ENCODE results near the gene RNF208.

The RNF208 gene

GRCh38 chr9:137172901-137173795 lies 48.9 kb downstream of the RNF208 start:
- DNase-seq: no peak

- no peak for DNase-seq
These were observed 50.7 kb downstream of the RNF208 start for GRCh38 chr9:137171149-137171900.

- DNase-seq: no peak
These were observed 51.4 kb downstream of the RNF208 start for GRCh38 chr9:137170486-137171148.

All from CD4-positive, alpha-beta T cell treated with Interferon gamma for 1 hour (primary cell).